IMR-90 (cell line): ENCODE results near the gene NOL4L. TPM values are rescaled to one million over a fixed set of nuclear protein-coding genes. Genes with fewer than 3 reads are reported as not detected.

ENCODE experiments used
- ATAC-seq: fragments of 200-7000 bp; cut with Tn5 transposase; 2 replicates; pipeline ENCODE4 v1.9.1; 2020; ENCODE audit warnings: low read depth, mild to moderate bottlenecking, moderate library complexity
- BruUV-seq: library from RNA; stranded (reverse); fragments of 400-500 nt; replicated peaks from 2 replicates; lab custom pipeline; 2021; lab: Mats Ljungman, UMichigan
- CTCF ChIA-PET: fragments of 300-600 bp; formaldehyde crosslinking; extraction: SDS; loops from one replicate; lab custom pipeline; 2021; ENCODE audit warnings: antibody characterized with exemption; lab: Yijun Ruan, JAX
- POLR2A ChIA-PET: fragments of 300-600 bp; sonication (Branson Sonifier 250); formaldehyde crosslinking; loops from one replicate; lab custom pipeline; 2022; ENCODE audit warnings: antibody characterized with exemption; ENCODE audit not compliant: unreplicated experiment; lab: Charles Lee
- DNase-seq: peaks from one replicate; pipeline ENCODE4 v3.0.0; 2013
- H2AFZ ChIP-seq: replicated peaks from 2 replicates; pipeline ENCODE3; 2013; ENCODE audit warnings: low read length, mild to moderate bottlenecking; ENCODE audit not compliant: poor library complexity
- H2AK5ac ChIP-seq: 2 replicates; pipeline ENCODE4 v1.6.1; 2013; ENCODE audit warnings: low read depth, low read length, inconsistent platforms
- H2AK9ac ChIP-seq: replicated peaks from 2 replicates; pipeline ENCODE3; 2013; ENCODE audit warnings: mild to moderate bottlenecking, low read depth, low read length, moderate library complexity; ENCODE audit not compliant: poor library complexity
- H2BK120ac ChIP-seq: 2 replicates; pipeline ENCODE4 v1.6.1; 2013; ENCODE audit warnings: low read depth, low read length, inconsistent platforms
- H2BK15ac ChIP-seq: 3 replicates; pipeline ENCODE4 v1.6.1; 2013; ENCODE audit warnings: low read depth, low read length, inconsistent platforms
- H2BK20ac ChIP-seq: 2 replicates; pipeline ENCODE4 v1.6.1; 2013; ENCODE audit warnings: low read depth, mild to moderate bottlenecking, inconsistent platforms, low read length, moderate library complexity
- H2BK5ac ChIP-seq: 2 replicates; pipeline ENCODE4 v1.6.1; 2013; ENCODE audit warnings: mild to moderate bottlenecking, low read depth, low read length, inconsistent platforms; ENCODE audit not compliant: poor library complexity, severe bottlenecking
- H3K14ac ChIP-seq: replicated peaks from 2 replicates; pipeline ENCODE4 v1.6.1; 2013; ENCODE audit warnings: low read depth, low read length, inconsistent platforms
- H3K18ac ChIP-seq: 2 replicates; pipeline ENCODE4 v1.6.1; 2013; ENCODE audit warnings: low read depth, low read length, control low read depth
- H3K23ac ChIP-seq: 2 replicates; pipeline ENCODE4 v1.6.1; 2013; ENCODE audit warnings: low read depth, low read length, inconsistent platforms
- H3K27ac ChIP-seq: 2 replicates; pipeline ENCODE4 v1.5.1; 2013; ENCODE audit warnings: mild to moderate bottlenecking, control low read depth, low read length; ENCODE audit not compliant: insufficient read depth
- H3K27me3 ChIP-seq: 2 replicates; pipeline ENCODE4 v1.6.1; 2013; ENCODE audit warnings: low read length; ENCODE audit not compliant: control insufficient read depth, insufficient read depth
- H3K36me3 ChIP-seq: 2 replicates; pipeline ENCODE4 v1.6.1; 2013; ENCODE audit warnings: low read length, mixed read lengths; ENCODE audit not compliant: control insufficient read depth, insufficient read depth
- H3K4ac ChIP-seq: 2 replicates; pipeline ENCODE4 v1.6.1; 2013; ENCODE audit warnings: low read depth, low read length, inconsistent platforms
- H3K4me1 ChIP-seq: 2 replicates; pipeline ENCODE4 v1.6.1; 2013; ENCODE audit warnings: low read length, mixed read lengths; ENCODE audit not compliant: control insufficient read depth, insufficient read depth
- H3K4me2 ChIP-seq: 2 replicates; pipeline ENCODE4 v1.6.1; 2013; ENCODE audit warnings: low read depth, mild to moderate bottlenecking, control low read depth, low read length, moderate library complexity
- H3K4me3 ChIP-seq: 2 replicates; pipeline ENCODE4 v1.5.1; 2013; ENCODE audit warnings: low read depth, mild to moderate bottlenecking, control low read depth, low read length, moderate library complexity; ENCODE audit not compliant: insufficient read depth
- H3K56ac ChIP-seq: 2 replicates; pipeline ENCODE4 v1.6.1; 2013; ENCODE audit warnings: low read length, inconsistent platforms; ENCODE audit not compliant: insufficient read depth; ENCODE audit errors: extremely low read depth
- H3K79me1 ChIP-seq, 2 experiments: 2 replicates each; pipeline ENCODE4 v1.6.1; 2013; ENCODE audit warnings: low read length in 2 of 2, inconsistent platforms in 1 of 2, low read depth in 1 of 2
- H3K9ac ChIP-seq: 2 replicates; pipeline ENCODE4 v1.6.1; 2013; ENCODE audit warnings: low read depth, low read length, control low read depth
- H3K9me1 ChIP-seq: 2 replicates; pipeline ENCODE4 v1.6.1; 2013; ENCODE audit warnings: low read length, inconsistent platforms; ENCODE audit not compliant: insufficient read depth
- H3K9me3 ChIP-seq: 2 replicates; pipeline ENCODE4 v1.6.1; 2013; ENCODE audit warnings: low read length; ENCODE audit not compliant: control insufficient read depth, insufficient read depth
- H4K20me1 ChIP-seq: 2 replicates; pipeline ENCODE4 v1.6.1; 2013; ENCODE audit warnings: low read length, inconsistent platforms; ENCODE audit not compliant: insufficient read depth
- H4K5ac ChIP-seq: 2 replicates; pipeline ENCODE4 v1.6.1; 2013; ENCODE audit warnings: mild to moderate bottlenecking, low read depth, low read length, control low read depth
- H4K8ac ChIP-seq, 2 experiments: 2 replicates each; pipeline ENCODE4 v1.6.1; 2013; ENCODE audit warnings: low read depth in 2 of 2, low read length in 2 of 2, control low read depth in 1 of 2, inconsistent platforms in 1 of 2
- H4K91ac ChIP-seq: 2 replicates; pipeline ENCODE4 v1.6.1; 2013; ENCODE audit warnings: low read depth, low read length, inconsistent platforms; ENCODE audit not compliant: insufficient read depth
- BHLHE40 ChIP-seq: fragments of 150-350 bp; IDR thresholded peaks from 2 replicates; pipeline ENCODE4 v1.6.1; 2016; ENCODE audit warnings: mild to moderate bottlenecking, low read depth, low read length
- MAZ ChIP-seq: IDR thresholded peaks from 2 replicates; pipeline ENCODE4 v1.6.1; 2012; ENCODE audit warnings: low read depth, mild to moderate bottlenecking, low read length, improper control_type of control experiment, moderate library complexity, borderline replicate concordance
- MXI1 ChIP-seq: IDR thresholded peaks from 2 replicates; pipeline ENCODE4 v1.6.1; 2012; ENCODE audit warnings: low read depth, mild to moderate bottlenecking, low read length, moderate library complexity, borderline replicate concordance
- NFE2L2 ChIP-seq: fragments of 150-350 bp; IDR thresholded peaks from 2 replicates; pipeline ENCODE4 v1.6.1; 2016; ENCODE audit warnings: low read depth, mild to moderate bottlenecking, low read length
- WGBS, 2 experiments: methylation state at CpG; one replicate each; pipeline versions ENCODE4 v1.1.5 to v1.1.7; 2013; ENCODE audit warnings: missing lambda C conversion rate in 2 of 2; ENCODE audit not compliant: insufficient read length in 1 of 2; ENCODE audit errors: extremely low coverage in 2 of 2; 5-methylcytosine and 5-hydroxymethylcytosine counted together
- dilution Hi-C: fragments of 300-500 bp; cut with HindIII; formaldehyde crosslinking; loops from one replicate; pipeline ENCODE4 v1.14.3; 2018; ENCODE audit warnings: low sequenced_read_pairs; ENCODE audit not compliant: unreplicated experiment
- in situ Hi-C: fragments of 300-500 bp; cut with MboI; formaldehyde crosslinking; loops from 3 replicates; pipeline ENCODE4 v1.14.3; 2019; ENCODE audit warnings: low sequenced_read_pairs, inconsistent platforms, mixed read lengths
- intact Hi-C: fragments of 100-400 bp; cut with micrococcal nuclease; formaldehyde crosslinking; loops from 2 replicates; pipeline ENCODE4 v1.10.0; 2022
- polyA plus RNA-seq, 3 experiments: library from polyadenylated mRNA; depleted of rRNA; stranded (reverse); fragments of >200 nt; gene quantifications; 2 replicates each; pipeline ENCODE4 v1.2.3, GENCODE V29; 2012; ENCODE audit warnings: low replicate concordance in 1 of 3
- total RNA-seq: library from RNA; depleted of rRNA; stranded (reverse); fragments of >200 nt; gene quantifications from 2 replicates; pipeline ENCODE4 v1.2.3, GENCODE V29; 2012
- TF ChIP-seq, protein P1 (sequence below): fragments of 150-350 bp; IDR thresholded peaks from 2 replicates; pipeline ENCODE4 v1.6.1; 2017; ENCODE audit warnings: mild to moderate bottlenecking, antibody characterized with exemption, low read length, low read depth
- TF ChIP-seq, protein P2 (sequence below): fragments of 150-350 bp; IDR thresholded peaks from 2 replicates; pipeline ENCODE4 v1.6.1; 2016; ENCODE audit warnings: low read depth, mild to moderate bottlenecking, low read length, moderate library complexity, borderline replicate concordance

The NOL4L gene
- total and polyA plus RNA-seq, 2 of the 4 experiments (the other 2 are of a cell fraction) = 4.7 to 13.3 TPM

- dilution Hi-C loops = no loop called here
- Histone ChIP-seq H2BK20ac (no peak overlapping the region), H3K9me1 (peaks cover 29% of the 10 kb centered on the region), H3K4me3 (no peak overlapping the region), H4K20me1 (peaks cover 49% of the 10 kb centered on the region), H3K4me2 (no peak overlapping the region), H2BK120ac (no peak overlapping the region), H3K27ac (no peak overlapping the region), H2AFZ (no peak overlapping the region), H3K56ac (no peak overlapping the region), H3K9me3 (no peaks in the 10 kb centered on the region), H4K5ac (no peak overlapping the region), H3K4me1 (peaks cover 8% of the 10 kb centered on the region), H4K91ac (no peak overlapping the region), H3K9ac (no peak overlapping the region), H2AK9ac (no peak overlapping the region), H3K4ac (no peak overlapping the region), H3K27me3 (no peaks in the 10 kb centered on the region), H2BK5ac (no peak overlapping the region), H3K18ac (no peak overlapping the region), H3K79me1 (peaks cover 31 to 85% of the 10 kb centered on the region in 2 experiments; a peak in 3 of 4 replicates), H3K14ac (no peak overlapping the region), H3K23ac (no peak overlapping the region), H3K36me3 (peaks cover 61% of the 10 kb centered on the region), H2AK5ac (no peak overlapping the region), H4K8ac (no peak overlapping the region), H2BK15ac (no peak overlapping the region)
- POLR2A ChIA-PET = no interaction called here
- CTCF ChIA-PET = interaction anchor here (0.6 kb wide), 2 partner anchors 32 to 80 kb away, joined by 3 read pairs; no protein-coding TSS in a partner anchor
- 100% methylated on average over 1 of the region's 3 CpGs; no CpG with 5 or more reads in 1 of the 2 experiments for whole genome bisulfite sequencing, 2 experiments
- in situ Hi-C loops = no loop called here
- BruUV-seq = no TSS peak
- intact Hi-C loops = no loop called here
- TF ChIP-seq, protein P1, sequence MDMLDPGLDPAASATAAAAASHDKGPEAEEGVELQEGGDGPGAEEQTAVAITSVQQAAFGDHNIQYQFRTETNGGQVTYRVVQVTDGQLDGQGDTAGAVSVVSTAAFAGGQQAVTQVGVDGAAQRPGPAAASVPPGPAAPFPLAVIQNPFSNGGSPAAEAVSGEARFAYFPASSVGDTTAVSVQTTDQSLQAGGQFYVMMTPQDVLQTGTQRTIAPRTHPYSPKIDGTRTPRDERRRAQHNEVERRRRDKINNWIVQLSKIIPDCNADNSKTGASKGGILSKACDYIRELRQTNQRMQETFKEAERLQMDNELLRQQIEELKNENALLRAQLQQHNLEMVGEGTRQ = no peak
- TF ChIP-seq MXI1 (no peak), BHLHE40 (no peak), NFE2L2 (no peak), MAZ (no peak)
- TF ChIP-seq, protein P2, sequence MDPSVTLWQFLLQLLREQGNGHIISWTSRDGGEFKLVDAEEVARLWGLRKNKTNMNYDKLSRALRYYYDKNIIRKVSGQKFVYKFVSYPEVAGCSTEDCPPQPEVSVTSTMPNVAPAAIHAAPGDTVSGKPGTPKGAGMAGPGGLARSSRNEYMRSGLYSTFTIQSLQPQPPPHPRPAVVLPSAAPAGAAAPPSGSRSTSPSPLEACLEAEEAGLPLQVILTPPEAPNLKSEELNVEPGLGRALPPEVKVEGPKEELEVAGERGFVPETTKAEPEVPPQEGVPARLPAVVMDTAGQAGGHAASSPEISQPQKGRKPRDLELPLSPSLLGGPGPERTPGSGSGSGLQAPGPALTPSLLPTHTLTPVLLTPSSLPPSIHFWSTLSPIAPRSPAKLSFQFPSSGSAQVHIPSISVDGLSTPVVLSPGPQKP = no peak
- ATAC-seq (0 out of 2 replicates have a peak, but pooled peaks have one; percentile 7), DNase-seq (no peak)
Observed at GRCh38 chr20:32443386-32443974, 141.7 kb downstream of the NOL4L start.
